ENCODE results near the gene STRAP. TPM values are rescaled to one million over a fixed set of nuclear protein-coding genes. Genes with fewer than 3 reads are reported as not detected.
"Not testable (repeated sequence)": the region's sequence is repeated elsewhere in the genome, so short reads cannot be mapped to it uniquely, and the experiment has no call there.

STRAP gene
- total RNA-seq, 1 donor from 2014 or later, result 80.9 TPM

GRCh38 chr12:15918066-15918465, 35.9 kb downstream of the STRAP start:
- DNase-seq (ENCODE audit: extremely low read depth, low read depth, low spot score), result no peak

- DNase-seq (ENCODE audit: extremely low read depth, low read depth, low spot score), result no peak
These were observed 37.2 kb downstream of the STRAP start for GRCh38 chr12:15919418-15919817.

GRCh38 chr12:15924956-15925355, 42.8 kb downstream of the STRAP start:
- DNase-seq (ENCODE audit: extremely low read depth, low read depth, low spot score), result no peak

GRCh38 chr12:15928346-15928745, 46.2 kb downstream of the STRAP start:
- peak; percentile 48 for DNase-seq (ENCODE audit: extremely low read depth, low read depth, low spot score)

- no peak for DNase-seq (ENCODE audit: extremely low read depth, low read depth, low spot score)
These were observed 46.8 kb downstream of the STRAP start for GRCh38 chr12:15928870-15929571.

- DNase-seq (ENCODE audit: extremely low read depth, low read depth, low spot score), result no peak
These were observed 49.4 kb downstream of the STRAP start for GRCh38 chr12:15931590-15932053.

- no peak for DNase-seq (ENCODE audit: extremely low read depth, low read depth, low spot score)
These were observed 50.1 kb downstream of the STRAP start for GRCh38 chr12:15932327-15932726.

GRCh38 chr12:15932971-15933370, 50.8 kb downstream of the STRAP start:
- DNase-seq (ENCODE audit: extremely low read depth, low read depth, low spot score), result no peak

- no peak for DNase-seq (ENCODE audit: extremely low read depth, low read depth, low spot score)
These were observed 51.6 kb downstream of the STRAP start for GRCh38 chr12:15933751-15934150.

GRCh38 chr12:15936751-15937150, 54.6 kb downstream of the STRAP start:
- no peak for DNase-seq (ENCODE audit: extremely low read depth, low read depth, low spot score)

GRCh38 chr12:15937902-15938301, 55.7 kb downstream of the STRAP start:
- no peak for DNase-seq (ENCODE audit: extremely low read depth, low read depth, low spot score)

GRCh38 chr12:15939111-15939510, 56.9 kb downstream of the STRAP start:
- no peak for DNase-seq (ENCODE audit: extremely low read depth, low read depth, low spot score)

- DNase-seq (ENCODE audit: extremely low read depth, low read depth, low spot score), result no peak
These were observed 60.3 kb downstream of the STRAP start for GRCh38 chr12:15942475-15942874.

GRCh38 chr12:15943519-15943918, 61.3 kb downstream of the STRAP start:
- DNase-seq (ENCODE audit: extremely low read depth, low read depth, low spot score), result not testable (repeated sequence)

GRCh38 chr12:15948461-15948860, 66.3 kb downstream of the STRAP start:
- not testable (repeated sequence) for DNase-seq (ENCODE audit: extremely low read depth, low read depth, low spot score)

Other genes starting within 250 kb of the STRAP start
- 7.2 and 22.0 TPM in 2 replicates for gene EPS8, start 93.0 kb upstream of the STRAP start, total RNA-seq
- gene DERA, start 28.9 kb downstream of the STRAP start, total RNA-seq, result 35.7 and 43.6 TPM in 2 replicates